ENCODE measurements around the gene FGD3. TPM values are rescaled to one million over a fixed set of nuclear protein-coding genes. Genes with fewer than 3 reads are reported as not detected.
A peak's percentile ranks its signal among the peaks of the same experiment; 100 is the strongest.

Gene FGD3
- polyA plus RNA-seq, 3 donors from 2014 or later, result 46.9 to 137 (median 57.0) TPM

DNA sequence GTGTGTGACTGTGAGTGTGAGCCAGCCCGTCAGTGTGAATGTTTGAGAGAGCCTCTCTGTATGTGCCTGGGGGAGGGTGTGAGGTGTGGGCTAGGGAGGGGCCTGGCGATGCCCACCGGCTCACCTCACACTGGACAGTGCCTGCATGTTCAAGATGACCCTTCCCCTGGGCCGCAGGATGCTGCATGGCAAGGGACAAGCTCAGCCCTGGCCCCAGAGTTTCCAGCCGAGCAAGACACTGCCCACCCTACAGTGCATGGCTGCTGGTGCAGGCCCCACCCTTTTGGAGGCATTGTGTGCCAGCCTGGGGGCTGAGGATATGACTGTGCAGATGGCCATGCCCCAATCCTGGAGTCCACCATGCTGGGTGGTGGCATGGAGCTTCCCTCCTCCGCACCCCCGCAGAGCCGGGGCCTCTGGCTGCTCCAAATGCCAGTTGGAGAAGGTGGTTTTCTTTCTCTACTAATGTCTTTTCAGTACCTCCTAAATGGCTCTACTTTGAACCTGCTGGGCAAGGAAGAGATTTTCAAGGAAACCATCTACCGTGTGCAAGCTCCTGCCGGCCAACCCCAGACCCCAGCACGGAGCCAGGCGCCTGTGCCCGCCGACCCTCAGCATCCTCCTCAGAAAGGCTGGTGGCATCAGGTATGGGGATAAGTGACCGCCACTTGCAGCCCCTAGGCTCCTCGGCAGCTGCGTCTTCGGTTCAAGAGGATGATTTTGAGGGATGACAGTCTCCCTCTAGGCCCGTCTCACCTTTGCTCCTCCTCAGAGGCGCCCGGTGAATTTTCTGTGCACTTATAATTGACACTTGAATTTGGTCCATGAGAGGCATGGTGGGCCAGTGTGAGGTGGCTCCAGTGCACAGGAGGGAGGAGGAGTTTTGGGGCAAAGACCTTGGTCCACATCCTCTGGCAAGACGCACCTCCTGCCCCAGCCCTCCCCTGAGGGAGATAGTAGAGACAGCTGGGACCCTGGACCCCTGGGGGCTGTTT lies 27.7 kb downstream of the FGD3 start:
- DNase-seq, result no peak
- no peaks in the 10 kb centered on the region for H3K9me3 Mint-ChIP-seq
- peaks cover 0 to 6% (median 0%) of the 10 kb centered on the region in 3 donors for H3K27me3 Mint-ChIP-seq (ENCODE audit: low read depth in 3 of 3)
- peak overlapping the region; percentile 80 to 95 (median 90) for H3K27ac Mint-ChIP-seq
- H3K4me1 Mint-ChIP-seq, result peaks cover 83 to 86% of the 10 kb centered on the region in 2 donors
- peak overlapping the region in 4 of 5 donors; percentile 4 to 81 (median 16) for H3K4me3 Mint-ChIP-seq
- H3K36me3 Mint-ChIP-seq, result peaks cover 0 to 18% (median 5%) of the 10 kb centered on the region in 3 donors

DNA sequence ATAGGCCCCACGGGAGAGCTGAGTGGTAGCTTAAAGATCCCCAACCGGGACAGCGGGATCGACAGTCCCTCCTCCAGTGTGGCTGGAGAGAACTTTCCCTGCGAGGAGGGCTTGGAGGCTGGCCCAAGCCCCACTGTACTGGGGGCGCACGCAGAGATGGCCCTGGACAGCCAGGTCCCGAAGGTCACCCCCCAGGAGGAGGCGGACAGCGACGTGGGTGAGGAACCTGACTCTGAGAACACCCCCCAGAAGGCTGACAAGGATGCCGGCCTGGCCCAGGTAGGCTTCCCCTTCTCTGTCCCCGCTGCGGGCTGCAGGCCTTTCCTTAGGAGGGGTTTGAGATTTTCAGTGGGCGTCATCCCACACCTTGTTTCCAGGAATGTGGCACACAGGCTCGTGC lies 29.1 kb downstream of the FGD3 start:
- H3K27me3 Mint-ChIP-seq (ENCODE audit: low read depth in 3 of 3), result peaks cover 0 to 3% (median 0%) of the 10 kb centered on the region in 3 donors
- no peak for DNase-seq
- H3K27ac Mint-ChIP-seq, result peak overlapping the region in 3 of 6 donors; percentile 11 to 87 (median 81)
- no peak overlapping the region for H3K4me3 Mint-ChIP-seq
- peaks cover 0 to 18% (median 5%) of the 10 kb centered on the region in 3 donors for H3K36me3 Mint-ChIP-seq
- H3K4me1 Mint-ChIP-seq, result peaks cover 82 to 86% of the 10 kb centered on the region in 2 donors
- H3K9me3 Mint-ChIP-seq, result no peaks in the 10 kb centered on the region

DNA sequence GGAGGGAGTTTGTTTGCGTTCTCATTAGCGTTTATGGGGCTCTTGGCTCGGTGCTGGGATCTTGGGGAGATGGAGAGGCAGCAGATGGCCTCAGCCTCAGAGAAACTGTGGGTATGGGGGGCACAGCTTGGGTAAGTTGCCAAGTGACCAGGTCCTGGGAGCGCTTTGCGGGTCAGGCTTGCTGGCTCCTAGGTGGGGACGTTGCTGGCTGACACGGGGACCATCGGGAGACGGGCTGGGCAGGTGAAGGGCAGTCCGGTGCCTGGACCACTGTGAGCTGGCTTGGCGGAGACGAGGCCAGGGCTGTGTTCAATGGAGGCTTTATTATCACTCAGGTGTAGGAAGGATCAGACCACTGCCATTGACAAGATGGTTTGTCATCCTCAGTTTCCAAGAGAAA lies 30.0 kb downstream of the FGD3 start:
- Mint-ChIP-seq H3K4me1 (peaks cover 84 to 86% of the 10 kb centered on the region in 2 donors), H3K4me3 (peak overlapping the region in 4 of 5 donors; percentile 33 to 62 (median 40)), H3K27ac (peak overlapping the region; percentile 74 to 89 (median 85)), H3K9me3 (no peaks in the 10 kb centered on the region), H3K36me3 (peaks cover 0 to 23% (median 5%) of the 10 kb centered on the region in 3 donors), H3K27me3 (ENCODE audit: low read depth in 3 of 3) (peaks cover 0 to 3% (median 0%) of the 10 kb centered on the region in 3 donors)
- DNase-seq, result no peak

DNA sequence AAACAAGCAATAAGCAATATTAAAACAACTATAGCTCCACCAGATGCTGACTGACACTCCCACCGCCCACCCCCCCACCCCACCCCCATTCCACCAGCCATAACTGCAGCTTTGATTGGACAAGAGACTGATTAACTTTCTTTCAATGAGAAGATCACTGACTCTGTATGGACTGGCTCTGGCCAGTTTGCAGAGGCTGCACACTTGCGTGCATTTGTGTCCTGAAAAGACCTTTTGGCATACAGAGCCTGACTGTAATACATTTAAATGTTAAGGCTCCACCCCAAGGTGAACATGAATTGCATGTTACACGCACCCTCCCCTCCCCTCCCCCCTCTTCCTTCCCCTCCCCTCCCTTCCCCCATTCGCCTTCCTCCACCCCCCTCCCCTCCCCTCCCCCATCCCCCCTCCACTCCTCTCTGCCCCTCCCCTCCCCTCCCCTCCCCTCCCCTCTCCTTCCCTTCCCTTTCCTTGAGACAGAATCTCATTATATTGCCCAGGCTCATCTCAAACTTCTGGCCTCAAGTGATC lies 31.1 kb downstream of the FGD3 start:
- Mint-ChIP-seq H3K27me3 (ENCODE audit: low read depth in 3 of 3) (no peaks in the 10 kb centered on the region), H3K27ac (peak overlapping the region; percentile 67 to 95 (median 80)), H3K36me3 (peaks cover 0 to 22% (median 0%) of the 10 kb centered on the region in 3 donors), H3K9me3 (peaks cover 0 to 2% (median 0%) of the 10 kb centered on the region in 6 donors), H3K4me3 (peak overlapping the region in 3 of 5 donors; percentile 18 to 48 (median 37)), H3K4me1 (peaks cover 79 to 82% of the 10 kb centered on the region in 2 donors)
- no peak for DNase-seq

DNA sequence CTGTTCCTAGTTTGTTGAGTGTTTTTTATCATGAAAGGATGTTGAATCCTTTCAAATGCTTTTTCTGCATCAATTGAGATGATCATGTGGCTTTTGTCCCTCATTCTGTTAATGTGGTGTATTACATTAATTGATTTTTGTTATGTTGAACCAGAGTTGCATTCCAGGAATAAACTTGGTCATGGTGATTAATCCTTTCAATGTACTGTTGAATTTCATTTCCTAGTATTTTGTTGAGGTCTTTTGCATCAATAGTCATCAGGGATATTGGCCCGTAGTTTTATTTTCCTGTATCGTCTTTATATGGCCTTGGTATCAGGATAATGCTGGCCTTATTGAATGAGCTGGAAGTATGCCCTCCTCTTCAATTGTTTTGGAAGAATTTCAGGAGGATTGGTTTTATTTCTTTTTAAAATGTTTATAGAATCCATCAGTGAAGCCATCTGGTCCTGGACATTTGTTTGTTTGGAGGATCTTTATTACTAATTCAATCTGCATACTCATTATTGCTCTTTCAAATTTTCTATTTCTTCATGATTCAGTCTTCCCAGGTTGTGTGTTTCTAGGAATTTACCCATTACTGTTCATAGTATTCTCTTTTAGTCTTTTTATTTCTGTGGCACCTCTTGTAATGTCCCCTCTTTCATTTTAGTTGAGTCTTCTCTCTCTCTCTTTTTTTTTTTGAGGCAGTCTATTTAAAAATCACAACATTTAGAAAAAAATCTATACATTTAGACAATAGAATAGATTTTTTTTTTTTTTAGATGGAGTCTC lies 32.1 kb downstream of the FGD3 start:
- H3K4me1 Mint-ChIP-seq, result peaks cover 79% of the 10 kb centered on the region in 2 donors
- peak overlapping the region; percentile 36 to 70 (median 47) for H3K4me3 Mint-ChIP-seq
- H3K27me3 Mint-ChIP-seq (ENCODE audit: low read depth in 3 of 3), result no peaks in the 10 kb centered on the region
- H3K27ac Mint-ChIP-seq, result peak overlapping the region; percentile 67 to 95 (median 80)
- H3K9me3 Mint-ChIP-seq, result peaks cover 0 to 2% (median 0%) of the 10 kb centered on the region in 6 donors
- no peak for DNase-seq
- peaks cover 0 to 31% (median 1%) of the 10 kb centered on the region in 3 donors for H3K36me3 Mint-ChIP-seq

DNA sequence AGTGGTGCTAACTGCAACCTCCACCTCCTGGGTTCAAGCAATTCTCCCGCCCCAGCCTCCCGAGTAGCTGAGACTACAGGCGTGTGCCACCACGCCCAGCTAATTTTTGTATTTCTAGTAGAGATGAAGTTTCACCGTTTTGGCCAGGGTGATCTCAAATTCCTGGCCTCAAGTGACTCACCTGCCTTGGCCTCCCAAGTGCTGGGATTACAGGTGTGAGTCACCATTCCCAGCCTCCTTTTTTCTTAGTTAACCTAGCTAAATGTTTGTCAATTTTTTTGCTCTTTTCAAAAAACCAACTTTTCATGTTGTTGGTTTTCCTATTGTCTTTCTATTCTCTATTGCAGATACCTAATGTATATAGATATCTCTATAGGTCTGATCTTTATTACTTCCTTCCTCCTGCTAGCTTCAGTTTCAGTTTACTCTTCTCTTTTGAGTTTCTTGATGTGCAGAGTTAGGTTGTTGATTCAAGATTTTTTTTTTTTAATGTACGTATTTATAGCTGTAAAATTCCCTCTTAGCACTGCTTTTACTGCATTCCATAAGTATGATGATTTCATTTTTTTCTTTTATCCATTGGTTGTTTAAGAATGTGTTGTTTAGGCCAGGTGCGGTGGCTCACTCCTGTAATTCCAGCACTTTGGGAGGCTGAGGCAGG lies 32.9 kb downstream of the FGD3 start:
- Mint-ChIP-seq H3K27ac (peak overlapping the region; percentile 76 to 95 (median 83)), H3K4me1 (peaks cover 78 to 82% of the 10 kb centered on the region in 2 donors), H3K9me3 (peaks cover 0 to 2% (median 0%) of the 10 kb centered on the region in 6 donors), H3K4me3 (peak overlapping the region; percentile 36 to 74 (median 70)), H3K36me3 (peaks cover 0 to 34% (median 4%) of the 10 kb centered on the region in 3 donors), H3K27me3 (ENCODE audit: low read depth in 3 of 3) (no peaks in the 10 kb centered on the region)
- no peak for DNase-seq

DNA sequence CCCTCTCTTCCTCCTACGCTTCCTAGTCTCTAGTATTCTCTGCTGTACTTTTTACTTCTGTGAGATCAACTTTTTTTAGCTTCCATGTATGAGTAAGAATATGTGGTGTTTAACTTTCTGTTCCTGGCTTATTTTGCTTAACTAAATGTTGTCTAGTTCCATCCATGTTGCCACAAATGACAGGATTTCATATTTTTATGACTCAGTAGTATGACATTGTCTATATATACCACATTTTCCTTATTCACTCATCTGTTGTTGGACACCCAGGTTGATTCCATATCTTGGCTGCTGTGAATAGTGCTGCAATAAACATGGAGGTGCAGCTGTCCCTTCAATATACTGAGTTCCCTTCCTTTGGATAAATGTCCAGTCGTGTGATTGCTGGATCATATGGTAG lies 34.8 kb downstream of the FGD3 start:
- Mint-ChIP-seq H3K27me3 (ENCODE audit: low read depth in 3 of 3) (peaks cover 0 to 4% (median 0%) of the 10 kb centered on the region in 3 donors), H3K27ac (peak overlapping the region; percentile 2 to 76 (median 43)), H3K4me1 (peaks cover 85 to 89% of the 10 kb centered on the region in 2 donors), H3K9me3 (peaks cover 0 to 2% (median 0%) of the 10 kb centered on the region in 6 donors), H3K36me3 (peaks cover 5 to 31% (median 9%) of the 10 kb centered on the region in 3 donors), H3K4me3 (peak overlapping the region in 2 of 5 donors; percentile 1 to 11)
- DNase-seq, result no peak

DNA sequence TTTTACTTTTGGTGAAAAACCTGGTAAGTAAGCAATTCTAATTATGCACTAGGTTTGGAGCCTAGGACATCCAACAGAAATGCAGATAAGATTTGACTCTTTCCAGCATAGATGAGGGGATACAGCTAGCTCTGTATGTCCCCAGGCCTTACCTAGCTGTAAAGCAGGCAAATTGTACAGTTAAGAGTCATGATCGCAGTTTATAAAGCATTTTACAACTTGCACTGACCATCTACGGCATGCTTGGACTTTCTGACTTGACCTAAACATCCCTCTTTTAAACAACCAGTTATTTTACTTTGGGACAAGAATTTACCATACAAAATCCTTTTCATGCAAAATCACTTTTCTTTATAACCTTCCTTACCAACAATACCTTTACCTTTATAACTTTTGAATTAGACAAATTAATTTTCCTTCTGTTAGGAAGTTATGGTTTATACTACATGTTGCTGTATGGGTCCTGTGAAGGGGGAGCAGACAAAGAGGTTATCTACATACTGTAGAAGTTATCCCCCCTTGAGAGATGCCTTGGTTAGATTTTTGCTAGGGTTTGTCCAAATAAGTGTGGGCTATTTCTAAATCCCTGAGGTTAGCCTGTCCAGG lies 36.8 kb downstream of the FGD3 start:
- H3K4me1 Mint-ChIP-seq, result peaks cover 92 to 93% of the 10 kb centered on the region in 2 donors
- no peak for DNase-seq
- H3K36me3 Mint-ChIP-seq, result peaks cover 5 to 24% (median 9%) of the 10 kb centered on the region in 3 donors
- H3K9me3 Mint-ChIP-seq, result peaks cover 0 to 2% (median 0%) of the 10 kb centered on the region in 6 donors
- peak overlapping the region in 5 of 6 donors; percentile 15 to 77 (median 58) for H3K27ac Mint-ChIP-seq
- H3K4me3 Mint-ChIP-seq, result peak overlapping the region in 2 of 5 donors; percentile 15 to 23
- H3K27me3 Mint-ChIP-seq (ENCODE audit: low read depth in 3 of 3), result peaks cover 0 to 5% (median 0%) of the 10 kb centered on the region in 3 donors

DNA sequence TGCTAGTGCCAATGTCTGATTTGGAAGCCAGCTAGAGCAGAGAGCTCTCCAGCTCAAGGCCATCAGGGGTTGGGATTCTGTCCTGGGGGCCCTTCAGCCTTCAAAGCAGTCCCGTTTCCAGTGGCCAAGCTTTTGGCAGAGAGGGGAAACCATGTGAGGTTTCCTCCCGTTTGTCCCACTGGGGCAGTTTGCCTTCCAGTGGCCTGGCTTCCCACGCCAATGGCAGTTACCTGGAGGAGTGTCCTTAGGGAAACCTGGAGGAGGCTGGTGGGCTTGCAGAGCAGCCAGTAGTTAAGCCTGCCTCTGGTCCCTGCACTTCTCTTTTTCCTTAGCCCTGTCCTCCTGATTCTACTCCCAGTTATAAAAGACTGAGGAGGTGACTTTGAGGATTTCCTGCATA lies 37.7 kb downstream of the FGD3 start:
- peak overlapping the region in 1 of 6 donors; percentile 64 for H3K27ac Mint-ChIP-seq
- DNase-seq, result no peak
- peaks cover 91 to 93% of the 10 kb centered on the region in 2 donors for H3K4me1 Mint-ChIP-seq
- peaks cover 0 to 5% (median 2%) of the 10 kb centered on the region in 3 donors for H3K27me3 Mint-ChIP-seq (ENCODE audit: low read depth in 3 of 3)
- no peak overlapping the region for H3K4me3 Mint-ChIP-seq
- peaks cover 0 to 2% (median 0%) of the 10 kb centered on the region in 6 donors for H3K9me3 Mint-ChIP-seq
- peaks cover 5 to 24% (median 9%) of the 10 kb centered on the region in 3 donors for H3K36me3 Mint-ChIP-seq

DNA sequence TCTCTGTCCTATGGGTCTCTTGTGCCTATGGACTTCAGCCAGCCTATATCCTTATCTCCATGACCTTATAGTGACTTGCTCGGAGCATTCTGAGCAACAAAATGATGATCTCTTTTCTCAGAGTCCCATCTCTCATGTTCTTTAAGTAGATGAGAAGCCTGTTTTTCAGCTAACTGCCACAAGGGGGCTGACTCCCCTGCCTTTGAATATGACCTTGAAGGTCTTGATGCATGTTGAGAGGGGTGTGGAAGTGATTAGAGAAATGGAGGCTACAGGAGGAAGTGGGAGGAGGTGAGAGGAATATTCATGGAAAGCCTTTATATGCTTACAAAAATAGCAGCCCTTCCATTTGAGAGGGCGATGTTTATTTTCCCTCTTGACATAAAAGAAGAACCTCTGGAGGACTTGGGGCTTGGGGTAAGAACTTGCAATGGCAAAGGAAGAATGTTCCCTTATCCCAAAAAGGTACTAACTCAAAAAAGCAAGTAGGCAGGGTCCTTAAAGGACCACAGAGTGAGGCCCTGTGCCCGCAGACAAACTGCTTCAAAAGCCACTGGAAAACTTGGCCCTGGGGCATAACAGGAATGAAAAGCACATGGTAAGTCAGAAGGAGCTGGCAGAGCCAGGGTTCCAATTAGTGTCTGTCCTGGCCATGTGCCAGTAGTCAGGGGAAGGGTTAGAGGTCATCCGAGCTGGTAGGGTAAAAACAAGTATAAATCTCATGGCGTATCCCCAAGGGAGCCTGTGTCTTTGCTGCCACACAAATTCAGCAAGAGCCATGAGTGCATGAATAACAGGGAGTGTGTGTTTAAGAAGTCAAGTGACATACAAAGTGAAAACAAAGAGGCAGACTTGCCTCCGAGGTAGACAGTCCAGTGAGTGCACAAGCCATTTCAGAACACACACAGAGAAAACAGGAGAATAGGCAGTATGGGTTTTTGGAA lies 39.1 kb downstream of the FGD3 start:
- Mint-ChIP-seq H3K27me3 (ENCODE audit: low read depth in 3 of 3) (peaks cover 0 to 8% (median 2%) of the 10 kb centered on the region in 3 donors), H3K4me1 (peaks cover 93% of the 10 kb centered on the region in 2 donors), H3K4me3 (peak overlapping the region; percentile 0 to 67 (median 34)), H3K27ac (peak overlapping the region; percentile 58 to 84 (median 79)), H3K9me3 (peaks cover 0 to 2% (median 0%) of the 10 kb centered on the region in 6 donors), H3K36me3 (peaks cover 5 to 24% (median 9%) of the 10 kb centered on the region in 3 donors)
- peak; percentile 51 to 53 (median 51) for DNase-seq

DNA sequence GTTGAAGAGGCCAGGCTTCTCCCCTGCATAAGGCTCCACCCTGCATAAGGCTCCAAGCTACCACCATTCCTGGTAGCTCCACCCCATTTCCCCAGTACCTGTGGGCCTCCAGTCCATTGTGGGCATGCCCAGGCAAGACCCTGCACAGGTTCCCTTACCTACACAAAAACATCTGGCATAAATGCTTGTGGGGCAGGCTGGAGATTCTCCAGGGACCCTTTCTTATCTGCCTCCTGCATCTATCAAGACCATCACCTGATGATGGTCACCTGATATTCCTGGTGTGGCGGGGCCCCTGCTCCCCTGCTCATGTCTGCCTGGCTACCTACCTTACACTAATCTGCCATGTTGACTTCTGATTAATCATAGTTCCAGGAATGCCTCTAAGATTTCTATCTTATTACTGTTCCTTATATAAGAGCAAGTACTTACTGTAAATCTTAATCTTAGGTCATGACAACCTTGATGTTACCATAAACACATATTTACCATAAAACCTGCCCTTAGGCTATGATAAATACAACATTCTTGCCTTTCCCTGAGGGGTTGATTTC lies 41.0 kb downstream of the FGD3 start:
- Mint-ChIP-seq H3K27me3 (ENCODE audit: low read depth in 3 of 3) (peaks cover 0 to 8% (median 2%) of the 10 kb centered on the region in 3 donors), H3K4me3 (no peak overlapping the region), H3K27ac (peak overlapping the region; percentile 27 to 86 (median 58)), H3K36me3 (peaks cover 5 to 18% (median 9%) of the 10 kb centered on the region in 3 donors), H3K9me3 (peaks cover 0 to under 1% (median 0%) of the 10 kb centered on the region in 6 donors), H3K4me1 (peaks cover 94 to 99% of the 10 kb centered on the region in 2 donors)
- DNase-seq, result no peak

All from immature natural killer cell (primary cell).